Measurements from ENCODE around the gene DKC1.

The DKC1 gene

GRCh38 chrX:154785716-154786115, 23.1 kb downstream of the DKC1 start:
- TF ChIP-seq CTCF (conservative IDR thresholded peaks at IDR 0.05; ENCODE audit: low read depth, low read length): no peak
- DNase-seq (ENCODE audit: low read depth): no peak
- H3K4me3 ChIP-seq (ENCODE audit: low read length): no peak overlapping the region

GRCh38 chrX:154791467-154791866, 28.8 kb downstream of the DKC1 start:
- TF ChIP-seq CTCF (conservative IDR thresholded peaks at IDR 0.05; ENCODE audit: low read depth, low read length): no peak
- no peak overlapping the region for H3K4me3 ChIP-seq (ENCODE audit: low read length)
- DNase-seq (ENCODE audit: low read depth): no peak

GRCh38 chrX:154791939-154792338, 29.3 kb downstream of the DKC1 start:
- no peak for TF ChIP-seq CTCF (conservative IDR thresholded peaks at IDR 0.05; ENCODE audit: low read depth, low read length)
- no peak for DNase-seq (ENCODE audit: low read depth)
- H3K4me3 ChIP-seq (ENCODE audit: low read length): no peak overlapping the region

- TF ChIP-seq CTCF (conservative IDR thresholded peaks at IDR 0.05; ENCODE audit: low read depth, low read length): no peak
Measured at GRCh38 chrX:154793084-154793795, 30.6 kb downstream of the DKC1 start.

GRCh38 chrX:154795016-154795415, 32.4 kb downstream of the DKC1 start:
- TF ChIP-seq CTCF (conservative IDR thresholded peaks at IDR 0.05; ENCODE audit: low read depth, low read length): no peak
- no peak overlapping the region for H3K4me3 ChIP-seq (ENCODE audit: low read length)
- DNase-seq (ENCODE audit: low read depth): no peak

More at GRCh38 chrX:154793084-154793795, 30.6 kb downstream of the DKC1 start:
- no peak overlapping the region for H3K4me3 ChIP-seq (ENCODE audit: low read length)
- no peak for DNase-seq (ENCODE audit: low read depth)

GRCh38 chrX:154797006-154797405, 34.3 kb downstream of the DKC1 start:
- DNase-seq (ENCODE audit: low read depth): no peak
- TF ChIP-seq CTCF (conservative IDR thresholded peaks at IDR 0.05; ENCODE audit: low read depth, low read length): no peak
- no peak overlapping the region for H3K4me3 ChIP-seq (ENCODE audit: low read length)
